IPS-18c (cell line): ENCODE measurements around the gene ACVR1.

Source experiments
- H3K4me3 ChIP-seq: 2 replicates; pipeline ENCODE4 v1.7.0; 2013; ENCODE audit warnings: low read depth, mild to moderate bottlenecking, low read length, moderate library complexity; ENCODE audit not compliant: insufficient read depth
- H3K9me3 ChIP-seq: one replicate; pipeline ENCODE4 v1.6.1; 2013; ENCODE audit warnings: mild to moderate bottlenecking, low read length, moderate library complexity; ENCODE audit not compliant: control insufficient read depth, insufficient read depth

Gene ACVR1

DNA sequence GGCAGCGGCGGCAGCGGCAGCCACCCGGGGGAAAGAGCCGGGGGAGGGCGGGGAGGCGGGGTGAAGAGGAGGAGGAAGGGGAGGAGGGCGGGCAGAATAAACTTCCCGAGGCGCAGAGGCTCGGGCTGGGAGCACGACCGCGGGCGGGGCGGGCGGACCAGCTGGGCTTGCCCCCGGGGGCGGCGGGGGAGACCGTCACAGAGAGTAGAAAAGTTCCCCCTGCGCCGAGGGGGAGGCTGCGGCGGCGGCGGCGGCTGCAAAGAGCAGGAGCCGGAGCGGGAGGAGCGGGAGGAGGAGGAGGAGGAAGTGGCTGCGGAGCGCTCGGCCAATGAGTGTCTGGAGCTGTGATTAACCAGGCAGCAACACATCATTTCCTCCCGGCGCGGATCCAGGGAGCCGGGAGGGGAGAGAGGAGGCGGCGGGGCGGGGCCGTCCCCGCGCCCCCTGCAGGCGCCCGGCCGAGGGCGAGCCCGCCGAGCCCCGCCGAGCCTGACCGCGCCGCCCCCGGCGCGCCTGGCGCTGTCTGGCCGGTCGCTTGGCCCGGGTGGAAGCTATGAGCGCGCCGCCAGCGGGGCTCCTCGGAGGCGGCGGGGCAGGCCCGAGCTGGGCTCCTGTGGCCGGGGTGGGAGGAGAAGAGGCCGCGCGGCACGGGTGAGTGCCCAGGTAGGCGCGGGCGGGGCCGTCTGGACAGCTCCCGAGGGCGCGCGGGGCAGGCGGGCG lies at the start of gene ACVR1:
TSS of gene ACVR1 (minus strand) at position 265 of the 720 bp plus-strand sequence. CDS start 76,837 bp downstream, outside the sequence.
- peak within 1 kb of the TSS; percentile 75 for H3K4me3 ChIP-seq
- H3K9me3 ChIP-seq = no peaks in the 10 kb centered on the region

DNA sequence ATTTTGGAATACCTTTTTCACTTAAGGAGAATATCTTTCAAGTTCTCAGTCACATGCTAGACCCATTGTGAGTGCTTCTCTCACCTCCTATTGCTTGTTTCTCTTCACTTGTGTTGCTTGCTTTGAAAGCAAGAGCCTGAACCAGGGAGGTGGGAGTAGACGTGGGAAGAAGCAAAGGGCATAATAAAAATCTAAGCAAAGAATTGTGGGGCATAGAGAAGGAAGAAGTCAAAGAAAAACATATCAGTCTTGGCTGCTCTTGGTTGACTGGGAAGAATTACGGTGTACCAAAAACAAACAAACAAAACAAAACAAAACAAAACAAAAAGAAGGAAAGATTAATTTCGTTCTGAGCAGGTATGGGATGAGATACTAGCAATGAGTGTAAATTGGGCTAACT lies 48.9 kb upstream of the ACVR1 start:
- H3K9me3 ChIP-seq = no peaks in the 10 kb centered on the region
- H3K4me3 ChIP-seq = no peak overlapping the region

DNA sequence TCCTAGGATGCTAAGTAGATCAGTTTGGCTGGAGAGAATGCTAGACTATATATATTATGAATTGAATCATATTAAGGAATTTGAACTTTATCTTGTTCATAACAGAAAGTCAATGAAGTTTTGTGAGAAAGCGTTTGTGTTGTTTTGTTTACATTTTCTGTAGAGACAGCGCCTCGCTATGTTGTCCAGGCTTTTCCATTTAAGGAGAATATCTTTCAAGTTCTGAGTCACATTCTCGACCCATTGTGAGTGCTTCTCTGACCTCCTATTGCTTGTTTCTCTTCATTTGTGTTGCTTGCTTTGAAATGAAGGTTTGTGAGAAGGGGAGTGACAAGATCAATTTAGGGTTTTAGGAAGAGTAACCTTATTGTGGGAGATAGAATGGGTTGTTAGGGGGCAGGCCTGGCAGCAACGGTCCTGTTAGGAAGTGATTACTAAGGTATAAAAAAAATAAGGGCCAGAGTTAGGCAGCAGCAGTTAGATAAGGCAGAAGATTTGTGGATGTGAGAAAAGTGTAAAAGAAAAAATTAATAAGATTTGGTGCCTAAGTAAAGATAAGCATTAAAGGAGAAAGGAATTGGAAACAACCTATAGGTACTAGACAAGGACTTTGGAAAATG lies 47.6 kb upstream of the ACVR1 start:
- no peak overlapping the region for H3K4me3 ChIP-seq
- H3K9me3 ChIP-seq = no peaks in the 10 kb centered on the region

DNA sequence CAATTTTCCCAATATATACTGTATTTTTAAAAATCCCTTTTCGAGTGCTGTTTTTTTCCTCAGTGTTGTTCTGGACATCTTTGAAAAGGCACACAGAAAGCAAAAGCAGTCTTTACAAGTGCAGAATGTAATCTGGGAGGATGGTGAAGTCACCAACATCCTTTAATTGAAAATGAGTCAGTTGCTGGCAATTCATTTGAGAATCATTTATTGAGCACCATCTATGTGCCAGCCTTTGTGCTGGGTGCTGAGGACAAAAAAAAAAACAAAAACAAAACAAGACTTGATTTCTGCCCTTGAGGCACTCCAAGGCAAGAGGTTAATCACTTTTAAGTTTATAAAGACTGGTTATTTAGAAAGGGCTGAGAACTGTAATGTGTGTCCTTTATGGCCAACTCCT lies 46.7 kb upstream of the ACVR1 start:
- H3K9me3 ChIP-seq = no peaks in the 10 kb centered on the region
- H3K4me3 ChIP-seq = no peak overlapping the region

DNA sequence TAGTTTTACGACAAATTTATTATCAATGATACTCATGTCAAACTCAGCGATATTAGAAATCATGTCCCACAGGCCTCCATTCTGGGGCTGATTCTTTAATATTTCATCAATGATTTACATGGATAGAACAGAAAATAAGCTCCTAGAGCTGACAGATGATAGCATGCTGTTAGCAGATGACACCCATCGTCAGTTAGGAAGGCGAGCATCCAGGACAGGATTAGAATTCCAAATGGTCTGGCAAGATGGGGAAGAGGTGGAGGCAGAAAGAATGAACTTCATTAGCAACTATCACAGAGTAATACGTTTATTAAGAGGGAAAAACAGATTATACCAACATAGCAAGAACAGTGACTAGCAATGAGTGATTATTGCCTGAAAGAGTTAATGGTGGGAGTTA lies 46.2 kb upstream of the ACVR1 start:
- Histone ChIP-seq H3K9me3 (no peaks in the 10 kb centered on the region), H3K4me3 (no peak overlapping the region)

DNA sequence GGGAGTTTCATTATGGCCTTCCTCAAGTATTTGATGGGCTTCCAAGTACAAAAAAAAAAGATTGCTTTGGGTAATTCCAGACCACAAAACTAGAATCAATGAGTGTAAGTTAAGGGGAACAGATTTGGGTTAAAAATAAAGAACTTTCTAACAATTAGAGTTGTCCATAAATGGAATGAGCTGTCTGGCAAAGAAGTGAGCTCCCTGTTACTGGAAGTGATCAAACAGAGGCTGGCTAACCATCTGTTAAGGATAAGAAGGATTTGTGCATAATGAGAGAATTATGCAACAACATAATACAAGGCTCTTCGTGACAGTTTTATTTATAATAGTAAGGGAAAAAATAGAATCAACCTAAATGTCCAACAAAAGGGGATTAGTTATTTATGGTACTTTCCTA lies 44.6 kb upstream of the ACVR1 start:
- Histone ChIP-seq H3K4me3 (no peak overlapping the region), H3K9me3 (no peaks in the 10 kb centered on the region)

DNA sequence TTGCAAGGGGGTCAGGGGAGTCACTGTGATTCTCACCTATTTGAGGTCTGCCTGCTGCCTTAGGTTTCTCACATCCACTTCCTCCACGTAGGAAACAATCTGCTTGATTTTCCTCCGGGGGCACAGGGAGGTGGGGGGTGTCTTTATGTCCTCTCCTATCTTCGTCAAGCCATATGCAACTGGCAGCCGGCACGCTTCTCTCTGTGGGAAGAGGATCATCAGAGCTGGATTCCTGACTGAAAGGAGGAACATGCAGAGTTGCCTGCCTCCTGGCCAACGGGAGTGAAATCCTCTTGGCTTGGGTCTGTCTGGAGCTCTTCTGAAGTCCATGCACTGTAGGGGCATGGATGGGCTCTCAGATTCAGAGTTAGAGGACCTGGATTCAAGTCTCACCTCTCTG lies 43.1 kb upstream of the ACVR1 start:
- Histone ChIP-seq H3K9me3 (no peaks in the 10 kb centered on the region), H3K4me3 (no peak overlapping the region)

DNA sequence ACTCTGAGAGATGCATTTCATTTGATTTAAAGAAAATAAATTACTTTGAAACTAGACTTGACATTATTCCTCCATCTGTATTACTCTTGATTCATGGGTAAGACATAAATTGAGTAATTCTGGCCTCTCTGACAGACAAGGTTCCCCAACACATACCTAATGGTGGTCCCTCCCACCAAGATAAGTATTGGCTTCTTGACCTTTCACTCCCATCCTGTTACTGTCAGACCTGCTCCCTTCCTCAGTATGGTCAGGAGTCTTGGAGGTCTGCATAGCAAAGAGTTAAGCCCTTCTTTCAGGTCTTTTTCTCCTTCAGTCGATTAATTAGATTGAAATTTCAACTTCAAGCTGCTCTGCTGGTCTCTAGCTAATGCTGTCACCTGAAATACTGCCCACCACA lies 42.2 kb upstream of the ACVR1 start:
- Histone ChIP-seq H3K9me3 (no peaks in the 10 kb centered on the region), H3K4me3 (no peak overlapping the region)

DNA sequence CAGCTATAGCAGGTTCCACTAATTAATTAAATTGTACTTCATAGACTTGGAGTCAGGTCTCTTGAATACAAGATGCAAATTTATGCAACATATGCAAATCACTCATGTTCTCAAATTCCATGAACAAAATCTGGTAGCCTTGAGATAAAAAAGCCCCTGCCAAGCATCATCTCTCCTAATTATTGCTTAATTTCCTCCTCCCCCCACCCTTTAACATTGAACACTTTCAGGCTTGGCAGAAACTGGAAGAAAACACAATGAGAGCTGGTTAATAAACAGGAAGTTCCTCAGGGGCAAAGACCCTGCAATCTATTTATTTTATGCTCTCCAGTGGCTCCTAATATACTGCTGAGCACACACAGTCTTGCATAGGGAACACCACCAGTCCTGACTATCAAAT lies 35.6 kb upstream of the ACVR1 start:
- no peaks in the 10 kb centered on the region for H3K9me3 ChIP-seq
- H3K4me3 ChIP-seq = no peak overlapping the region

DNA sequence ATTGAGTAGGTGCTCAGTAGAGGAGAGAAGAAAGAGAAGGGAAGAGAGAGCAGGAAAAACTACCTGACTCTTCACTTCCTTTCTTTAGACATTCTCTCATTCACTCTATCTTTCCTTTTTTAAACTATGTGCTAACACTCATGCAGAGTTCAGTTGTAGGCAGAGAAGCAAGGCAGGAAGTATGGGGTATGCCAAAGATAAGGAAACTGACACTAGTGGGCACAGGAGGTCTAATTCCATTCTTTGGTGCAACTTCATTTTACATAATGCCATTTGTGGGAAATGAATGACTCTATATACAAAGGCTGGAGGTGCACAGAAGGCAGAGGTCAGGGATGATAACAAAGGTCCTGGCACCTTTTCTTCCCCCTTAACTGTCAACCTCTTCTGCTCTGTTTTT lies 35.1 kb upstream of the ACVR1 start:
- H3K4me3 ChIP-seq = no peak overlapping the region
- no peaks in the 10 kb centered on the region for H3K9me3 ChIP-seq

DNA sequence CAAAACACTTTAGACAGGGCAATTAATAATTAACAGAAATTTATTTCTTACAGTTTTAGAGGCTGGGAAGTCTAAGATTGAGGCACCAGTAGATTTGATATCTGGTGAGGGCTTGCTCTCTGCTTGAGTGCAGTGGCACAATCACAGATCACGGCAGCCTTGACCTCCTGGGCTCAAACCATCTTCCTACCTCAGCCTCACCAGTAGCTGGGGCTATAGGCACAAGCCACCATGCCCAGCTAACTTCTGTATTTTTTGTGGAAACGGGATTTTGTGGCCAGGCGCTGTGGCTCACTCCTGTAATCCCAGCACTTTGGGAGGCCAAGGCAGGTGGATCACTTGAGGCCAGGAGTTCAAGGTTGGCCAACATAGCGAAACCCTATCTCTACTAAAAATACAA lies 29.0 kb upstream of the ACVR1 start:
- no peaks in the 10 kb centered on the region for H3K9me3 ChIP-seq
- no peak overlapping the region for H3K4me3 ChIP-seq

DNA sequence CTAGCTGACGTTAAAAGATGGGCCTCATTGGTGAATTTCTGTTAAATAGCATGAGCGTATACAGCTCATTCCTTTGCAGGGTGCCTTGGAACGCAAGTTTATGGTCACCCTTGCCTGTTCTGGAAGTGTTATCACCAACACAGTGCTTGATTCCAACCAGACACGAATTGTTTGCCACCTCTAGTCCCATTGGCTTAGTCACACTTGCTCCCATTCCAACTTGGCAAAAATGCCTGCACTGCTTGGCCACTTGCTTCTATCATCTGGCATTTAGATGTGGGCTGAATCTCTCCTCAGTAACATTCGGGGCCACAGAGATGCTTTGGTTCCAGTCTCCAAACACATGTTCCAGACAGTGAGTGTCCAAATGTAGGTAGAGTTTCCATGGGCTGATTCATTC lies 27.5 kb upstream of the ACVR1 start:
- H3K4me3 ChIP-seq = no peak overlapping the region
- H3K9me3 ChIP-seq = no peaks in the 10 kb centered on the region

DNA sequence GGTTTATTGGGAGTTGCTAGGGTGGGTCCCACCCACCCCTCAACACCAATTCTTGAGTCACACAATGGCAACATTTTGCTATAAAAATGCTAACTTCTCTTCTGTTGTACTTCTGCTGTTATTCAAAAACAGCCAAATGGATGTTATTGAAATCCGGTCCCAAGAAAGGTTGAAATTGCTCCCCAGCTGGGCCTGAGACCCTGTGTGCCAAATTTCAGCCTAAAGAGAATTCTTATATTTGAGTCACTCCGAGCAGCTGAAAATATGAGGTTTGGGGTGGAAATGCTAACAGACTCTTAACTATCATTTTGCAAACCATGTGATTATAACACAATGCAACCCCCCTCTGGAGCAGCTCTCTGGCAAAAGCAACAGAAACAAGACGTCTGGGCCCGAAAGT lies 27.0 kb upstream of the ACVR1 start:
- Histone ChIP-seq H3K4me3 (no peak overlapping the region), H3K9me3 (no peaks in the 10 kb centered on the region)

DNA sequence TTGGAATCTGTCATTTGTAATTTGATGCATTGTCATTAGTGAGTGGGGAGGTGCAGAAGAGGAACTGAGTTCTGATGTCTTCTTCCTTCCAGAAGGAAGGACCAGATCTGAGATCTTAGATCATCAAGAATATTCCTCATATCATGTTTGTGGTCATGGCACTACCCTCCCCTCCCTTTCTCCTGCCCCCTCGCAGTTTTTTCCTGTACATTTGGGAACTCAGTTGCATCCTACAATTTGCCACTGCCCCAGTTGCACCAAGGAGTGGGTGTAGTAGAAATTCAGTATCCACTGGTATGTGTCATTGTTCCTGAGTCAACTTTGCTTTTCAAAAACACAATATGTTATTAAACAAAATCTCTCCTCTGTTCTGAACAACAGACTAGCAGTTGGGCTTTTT lies 26.6 kb upstream of the ACVR1 start:
- H3K4me3 ChIP-seq = no peak overlapping the region
- H3K9me3 ChIP-seq = no peaks in the 10 kb centered on the region

DNA sequence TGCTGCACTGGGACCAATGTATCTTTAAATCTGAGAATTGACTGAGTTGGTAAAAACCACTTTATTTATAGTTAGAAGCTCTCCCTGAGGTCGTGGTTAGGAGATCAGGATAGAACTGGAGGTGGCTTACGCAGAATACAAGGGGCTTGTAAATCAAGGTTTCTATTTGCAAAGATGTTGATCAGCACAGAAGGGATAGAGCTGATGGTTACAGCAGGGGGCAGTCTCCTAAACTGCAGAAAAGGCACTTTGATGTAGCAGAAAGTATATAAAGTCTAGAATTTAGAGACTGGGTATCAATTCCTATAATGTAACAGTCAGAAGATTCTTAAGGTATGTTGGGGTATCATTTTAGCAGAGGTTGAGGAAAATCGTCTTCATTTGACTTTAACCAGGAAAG lies 25.2 kb upstream of the ACVR1 start:
- Histone ChIP-seq H3K9me3 (no peaks in the 10 kb centered on the region), H3K4me3 (no peak overlapping the region)

DNA sequence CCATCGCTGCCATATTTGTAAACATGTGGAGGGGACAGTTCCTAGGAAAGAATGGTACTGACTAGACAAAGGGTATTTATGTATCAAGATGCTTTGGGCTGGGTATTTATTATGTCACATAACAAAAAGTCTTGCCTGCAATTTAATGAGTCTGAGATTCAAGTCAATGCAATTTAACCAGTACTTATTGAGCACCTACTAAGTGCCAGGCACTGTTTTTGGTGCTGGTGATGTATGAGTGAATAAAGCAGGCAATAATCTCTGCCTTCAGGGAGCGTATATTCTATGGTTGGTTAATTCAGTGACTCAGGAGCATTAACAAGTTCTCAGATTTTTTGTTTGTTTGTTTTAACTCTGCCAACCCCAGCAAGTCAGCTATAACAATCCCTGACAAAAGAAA lies 24.6 kb upstream of the ACVR1 start:
- Histone ChIP-seq H3K9me3 (no peaks in the 10 kb centered on the region), H3K4me3 (no peak overlapping the region)

DNA sequence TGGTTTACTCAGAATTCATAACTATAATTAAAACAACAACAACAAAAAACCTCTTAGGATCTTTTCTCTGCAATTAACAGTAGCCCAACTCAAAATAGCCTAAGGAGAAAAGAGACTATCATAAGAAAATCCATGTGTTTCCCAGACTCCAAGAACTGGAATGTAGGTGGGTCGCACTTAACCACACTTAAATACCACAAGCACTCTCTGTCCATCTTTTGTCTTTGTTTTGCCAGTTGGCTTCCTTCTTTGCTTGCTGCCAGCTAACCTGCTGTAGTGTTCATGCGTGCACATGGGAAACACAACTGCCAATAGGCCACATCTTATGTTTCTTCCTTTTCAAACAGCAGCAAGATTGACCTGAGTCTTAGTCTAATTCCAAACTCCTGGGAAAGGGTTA lies 24.1 kb upstream of the ACVR1 start:
- Histone ChIP-seq H3K9me3 (no peaks in the 10 kb centered on the region), H3K4me3 (no peak overlapping the region)

DNA sequence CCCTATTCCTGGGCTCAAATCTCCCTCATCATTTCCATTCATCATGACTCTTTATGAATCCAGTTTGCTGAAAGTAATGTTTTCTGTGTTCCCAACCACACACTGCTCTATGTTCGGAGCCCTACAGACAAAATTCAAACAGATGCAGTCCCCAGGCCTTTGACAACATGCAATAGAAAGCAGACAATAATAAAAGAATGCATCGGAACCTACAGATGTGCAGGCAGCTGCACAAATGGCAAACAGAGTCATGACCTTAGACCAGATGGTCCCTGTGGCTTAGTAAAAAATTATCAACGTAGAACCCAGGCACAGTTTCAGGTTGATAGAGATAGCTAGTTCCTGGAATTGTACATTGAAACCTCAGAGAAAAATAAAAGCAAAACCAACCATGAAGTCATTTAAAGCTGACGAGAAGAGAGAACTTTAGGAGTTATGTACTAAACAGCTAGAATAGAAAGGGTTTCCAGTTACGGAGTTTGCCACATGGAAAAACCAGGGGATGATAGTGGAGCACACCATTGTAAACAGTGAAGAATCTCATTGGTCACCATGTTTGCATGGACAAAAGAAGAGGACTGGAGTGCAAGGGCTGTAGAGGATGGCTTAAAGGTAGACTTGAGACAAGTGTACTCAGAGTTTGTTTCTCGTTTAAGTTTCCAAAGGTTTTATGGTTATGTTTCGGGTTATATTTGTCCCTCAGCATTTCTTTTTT lies 23.2 kb upstream of the ACVR1 start:
- H3K4me3 ChIP-seq = no peak overlapping the region
- H3K9me3 ChIP-seq = no peaks in the 10 kb centered on the region
